ENCODE data around the gene SCFD1. TPM values are rescaled to one million over a fixed set of nuclear protein-coding genes. Genes with fewer than 3 reads are reported as not detected.
A peak's percentile ranks its signal among the peaks of the same experiment; 100 is the strongest.
"Not testable (repeated sequence)": the region's sequence is repeated elsewhere in the genome, so short reads cannot be mapped to it uniquely, and the experiment has no call there.

SCFD1 gene
- total RNA-seq, 1 donor from 2014 or later, result 63.8 TPM

GRCh38 chr14:30610787-30611343, 11.3 kb upstream of the SCFD1 start:
- DNase-seq (ENCODE audit: low read depth, low spot score), result peak; percentile 54

- no peak for DNase-seq (ENCODE audit: low read depth, low spot score)
These were observed 8.0 kb upstream of the SCFD1 start for GRCh38 chr14:30614155-30614554.

- DNase-seq (ENCODE audit: low read depth, low spot score), result no peak
These were observed 1.9 kb upstream of the SCFD1 start for GRCh38 chr14:30620178-30620577.

GRCh38 chr14:30621354-30621939, 672 bp upstream of the SCFD1 start:
- no peak for DNase-seq (ENCODE audit: low read depth, low spot score)

- no peak for DNase-seq (ENCODE audit: low read depth, low spot score)
These were observed 1.5 kb downstream of the SCFD1 start for GRCh38 chr14:30623412-30624131.

- no peak for DNase-seq (ENCODE audit: low read depth, low spot score)
These were observed 2.0 kb downstream of the SCFD1 start for GRCh38 chr14:30624132-30624423.

- DNase-seq (ENCODE audit: low read depth, low spot score), result no peak
These were observed 3.4 kb downstream of the SCFD1 start for GRCh38 chr14:30625533-30625932.

- DNase-seq (ENCODE audit: low read depth, low spot score), result not testable (repeated sequence)
These were observed 7.3 kb downstream of the SCFD1 start for GRCh38 chr14:30629432-30629831.

- no peak for DNase-seq (ENCODE audit: low read depth, low spot score)
These were observed 8.1 kb downstream of the SCFD1 start for GRCh38 chr14:30630248-30630647.

GRCh38 chr14:30632730-30633129, 10.6 kb downstream of the SCFD1 start:
- no peak for DNase-seq (ENCODE audit: low read depth, low spot score)

GRCh38 chr14:30638926-30639325, 16.8 kb downstream of the SCFD1 start:
- no peak for DNase-seq (ENCODE audit: low read depth, low spot score)

GRCh38 chr14:30641207-30641606, 19.1 kb downstream of the SCFD1 start:
- no peak for DNase-seq (ENCODE audit: low read depth, low spot score)

GRCh38 chr14:30644462-30644861, 22.3 kb downstream of the SCFD1 start:
- not testable (repeated sequence) for DNase-seq (ENCODE audit: low read depth, low spot score)

- DNase-seq (ENCODE audit: low read depth, low spot score), result no peak
These were observed 23.5 kb downstream of the SCFD1 start for GRCh38 chr14:30645600-30645999.

- DNase-seq (ENCODE audit: low read depth, low spot score), result no peak
These were observed 26.4 kb downstream of the SCFD1 start for GRCh38 chr14:30648471-30648870.

GRCh38 chr14:30651937-30652336, 29.8 kb downstream of the SCFD1 start:
- DNase-seq (ENCODE audit: low read depth, low spot score), result no peak

GRCh38 chr14:30655124-30655523, 33.0 kb downstream of the SCFD1 start:
- no peak for DNase-seq (ENCODE audit: low read depth, low spot score)

GRCh38 chr14:30655658-30656057, 33.5 kb downstream of the SCFD1 start:
- DNase-seq (ENCODE audit: low read depth, low spot score), result no peak

GRCh38 chr14:30656190-30656632, 34.1 kb downstream of the SCFD1 start:
- no peak for DNase-seq (ENCODE audit: low read depth, low spot score)

GRCh38 chr14:30657050-30657449, 34.9 kb downstream of the SCFD1 start:
- DNase-seq (ENCODE audit: low read depth, low spot score), result no peak

- no peak for DNase-seq (ENCODE audit: low read depth, low spot score)
These were observed 35.6 kb downstream of the SCFD1 start for GRCh38 chr14:30657606-30658163.

GRCh38 chr14:30658645-30659044, 36.5 kb downstream of the SCFD1 start:
- no peak for DNase-seq (ENCODE audit: low read depth, low spot score)

- DNase-seq (ENCODE audit: low read depth, low spot score), result no peak
These were observed 47.5 kb downstream of the SCFD1 start for GRCh38 chr14:30669594-30669993.
